Measurements from ENCODE around the gene ENKD1. TPM values are rescaled to one million over a fixed set of nuclear protein-coding genes. Genes with fewer than 3 reads are reported as not detected.

The ENKD1 gene
- total and polyA plus RNA-seq, 2 experiments from 2014 or later = 11.6 to 11.8 TPM

DNA sequence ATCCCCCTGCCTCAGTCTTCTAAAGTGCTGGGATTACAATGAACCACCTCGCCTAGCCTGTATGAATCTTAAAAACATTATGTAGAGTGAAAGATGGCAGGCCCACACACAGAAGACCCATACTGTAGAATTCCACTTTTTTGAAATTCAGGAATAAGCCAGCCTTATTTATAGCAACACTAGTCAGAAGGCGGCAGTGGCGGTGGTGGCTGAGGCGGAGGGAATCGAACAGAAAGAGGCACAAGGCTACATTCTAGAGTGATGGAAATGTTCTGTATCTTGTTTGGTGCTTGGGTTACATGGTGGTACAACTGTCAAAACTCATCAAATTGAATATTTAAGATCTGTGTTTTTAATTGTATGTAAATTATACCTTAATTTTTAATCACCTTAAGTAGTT is 41.2 kb upstream of the ENKD1 start:
- ATAC-seq = no peak
- no peaks in the 10 kb centered on the region for H3K27me3 ChIP-seq (ENCODE audit: insufficient read depth)

More for the DNA sequence above, 41.2 kb upstream of the ENKD1 start:
- Mint-ChIP-seq H3K36me3 (ENCODE audit: low read depth) (no peaks in the 10 kb centered on the region; the same call in 2 of the 3 replicates), H3K4me1 (peaks cover 20% of the 10 kb centered on the region), H3K27ac (no peak overlapping the region), H3K27me3 (ENCODE audit: insufficient read depth, low read depth, poor library complexity) (peaks cover 3% of the 10 kb centered on the region), H3K4me3 (no peak overlapping the region), H3K9me3 (no peaks in the 10 kb centered on the region)
- Histone ChIP-seq H2AFZ (no peak overlapping the region), H3K4me1 (ENCODE audit: insufficient read depth) (peaks cover 22% of the 10 kb centered on the region), H3F3A (replicated peaks; ENCODE audit: low read depth) (peaks cover 8% of the 10 kb centered on the region; the same call in 1 of the 2 replicates), H3K9me2 (ENCODE audit: insufficient read depth) (no peaks in the 10 kb centered on the region), H3K36me3 (ENCODE audit: insufficient read depth) (no peaks in the 10 kb centered on the region), H3K79me2 (replicated peaks; ENCODE audit: insufficient read depth) (peaks cover 90% of the 10 kb centered on the region), H3K4me3 (no peak overlapping the region), H4K20me1 (replicated peaks; ENCODE audit: insufficient read depth) (peaks cover 10% of the 10 kb centered on the region; the same call in 1 of the 2 replicates), H3K4me2 (no peak overlapping the region), H3K27ac (ENCODE audit: low read depth) (no peak overlapping the region)
- no peak for DNase-seq (ENCODE audit: low spot score)
- TF ChIP-seq NANOG (IDR thresholded peaks at IDR 0.05; ENCODE audit: borderline replicate concordance) (no peak), JUNB (IDR thresholded peaks at IDR 0.05; ENCODE audit: unreplicated experiment) (no peak), CTCF (conservative IDR thresholded peaks at IDR 0.05; ENCODE audit: low read depth in 2 of 2) (no peak), EZH2 (IDR thresholded peaks at IDR 0.05; ENCODE audit: low read depth, unreplicated experiment) (no peak), ZNF331 (CRISPR knock-in tag; IDR thresholded peaks at IDR 0.05; ENCODE audit: low read depth) (no peak), ZNF114 (CRISPR knock-in tag; IDR thresholded peaks at IDR 0.05) (no peak), POLR2AphosphoS5 (IDR thresholded peaks at IDR 0.05; ENCODE audit: low read depth) (no peak), ETS1 (IDR thresholded peaks at IDR 0.05) (no peak), CREB1 (CRISPR knock-in tag; IDR thresholded peaks at IDR 0.05; ENCODE audit: low read depth) (no peak), EZH2phosphoT487 (IDR thresholded peaks at IDR 0.05; ENCODE audit: unreplicated experiment) (no peak)
- TF ChIP-seq, protein P1, sequence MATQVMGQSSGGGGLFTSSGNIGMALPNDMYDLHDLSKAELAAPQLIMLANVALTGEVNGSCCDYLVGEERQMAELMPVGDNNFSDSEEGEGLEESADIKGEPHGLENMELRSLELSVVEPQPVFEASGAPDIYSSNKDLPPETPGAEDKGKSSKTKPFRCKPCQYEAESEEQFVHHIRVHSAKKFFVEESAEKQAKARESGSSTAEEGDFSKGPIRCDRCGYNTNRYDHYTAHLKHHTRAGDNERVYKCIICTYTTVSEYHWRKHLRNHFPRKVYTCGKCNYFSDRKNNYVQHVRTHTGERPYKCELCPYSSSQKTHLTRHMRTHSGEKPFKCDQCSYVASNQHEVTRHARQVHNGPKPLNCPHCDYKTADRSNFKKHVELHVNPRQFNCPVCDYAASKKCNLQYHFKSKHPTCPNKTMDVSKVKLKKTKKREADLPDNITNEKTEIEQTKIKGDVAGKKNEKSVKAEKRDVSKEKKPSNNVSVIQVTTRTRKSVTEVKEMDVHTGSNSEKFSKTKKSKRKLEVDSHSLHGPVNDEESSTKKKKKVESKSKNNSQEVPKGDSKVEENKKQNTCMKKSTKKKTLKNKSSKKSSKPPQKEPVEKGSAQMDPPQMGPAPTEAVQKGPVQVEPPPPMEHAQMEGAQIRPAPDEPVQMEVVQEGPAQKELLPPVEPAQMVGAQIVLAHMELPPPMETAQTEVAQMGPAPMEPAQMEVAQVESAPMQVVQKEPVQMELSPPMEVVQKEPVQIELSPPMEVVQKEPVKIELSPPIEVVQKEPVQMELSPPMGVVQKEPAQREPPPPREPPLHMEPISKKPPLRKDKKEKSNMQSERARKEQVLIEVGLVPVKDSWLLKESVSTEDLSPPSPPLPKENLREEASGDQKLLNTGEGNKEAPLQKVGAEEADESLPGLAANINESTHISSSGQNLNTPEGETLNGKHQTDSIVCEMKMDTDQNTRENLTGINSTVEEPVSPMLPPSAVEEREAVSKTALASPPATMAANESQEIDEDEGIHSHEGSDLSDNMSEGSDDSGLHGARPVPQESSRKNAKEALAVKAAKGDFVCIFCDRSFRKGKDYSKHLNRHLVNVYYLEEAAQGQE (IDR thresholded peaks at IDR 0.05; ENCODE audit: unreplicated experiment) = no peak

All from GM23338 (cell line).